GM18873 (cell line): ENCODE results near the gene KIAA1217.

ENCODE experiments used
- ATAC-seq: cut with Tn5 transposase; IDR thresholded peaks from one replicate; pipeline ENCODE4 v1.9.1; 2021; ENCODE audit warnings: mild to moderate bottlenecking, moderate library complexity, moderate number of reproducible peaks; ENCODE audit not compliant: unreplicated experiment, low FRiP score

Gene KIAA1217

DNA sequence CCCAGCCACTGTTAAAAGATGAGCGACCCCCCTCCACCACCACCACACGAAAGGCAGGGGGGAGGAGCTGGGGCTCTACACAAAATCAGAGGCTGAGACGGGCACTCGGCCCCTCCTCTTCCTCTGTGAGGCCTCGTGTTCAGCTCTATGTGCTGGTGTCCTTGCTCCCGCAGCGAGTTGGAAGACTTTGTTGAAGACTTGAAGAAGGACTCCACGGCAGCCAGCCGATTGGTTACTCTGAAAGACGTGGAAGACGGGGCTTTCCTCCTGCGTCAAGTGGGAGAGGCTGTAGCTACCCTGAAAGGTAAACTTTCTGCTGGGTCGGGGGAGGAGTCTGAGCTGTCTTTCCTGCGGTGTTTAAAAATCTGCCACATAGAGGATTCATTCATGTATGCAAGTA lies 311.0 kb downstream of the KIAA1217 start:
- no peak for ATAC-seq

DNA sequence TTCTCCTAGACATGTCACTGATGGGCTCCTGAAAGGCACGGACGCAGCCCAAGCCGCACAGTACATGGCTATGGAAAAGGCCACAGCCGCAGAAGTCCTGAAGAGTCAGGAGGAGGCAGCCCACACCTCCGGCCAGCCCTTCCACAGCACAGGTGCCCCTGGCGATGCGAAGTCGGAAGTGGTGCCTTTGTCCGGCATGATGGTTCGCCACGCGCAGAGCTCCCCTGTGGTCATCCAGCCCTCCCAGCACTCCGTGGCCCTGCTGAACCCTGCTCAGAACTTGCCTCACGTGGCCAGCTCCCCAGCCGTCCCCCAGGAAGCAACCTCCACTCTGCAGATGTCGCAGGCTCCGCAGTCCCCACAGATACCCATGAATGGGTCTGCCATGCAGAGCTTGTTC lies 315.4 kb downstream of the KIAA1217 start:
- no peak for ATAC-seq

- ATAC-seq = no peak
Observed at GRCh38 chr10:24526085-24526649, 317.2 kb downstream of the KIAA1217 start.

DNA sequence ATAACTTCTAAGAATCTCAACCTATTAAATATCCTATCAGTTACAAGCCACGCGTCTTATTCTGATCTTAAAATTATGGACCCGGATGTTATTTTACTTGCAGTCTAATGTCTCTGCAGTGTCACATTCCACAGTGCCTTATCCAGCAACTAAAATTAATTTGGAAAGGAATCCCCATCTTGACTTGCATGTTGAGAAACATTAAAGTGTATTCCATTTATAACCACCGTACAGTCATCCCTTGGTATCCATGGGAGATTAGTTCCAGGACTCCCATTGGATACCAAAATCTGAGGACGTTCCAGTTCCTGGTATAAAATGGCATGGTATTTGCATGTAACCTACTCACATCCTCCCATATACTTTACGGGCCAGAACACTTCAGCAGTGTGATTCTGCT lies 320.0 kb downstream of the KIAA1217 start:
- no peak for ATAC-seq

GRCh38 chr10:24531439-24531838 lies 322.5 kb downstream of the KIAA1217 start:
- ATAC-seq = no peak

- no peak for ATAC-seq
Observed at GRCh38 chr10:24533981-24534380, 325.0 kb downstream of the KIAA1217 start.

GRCh38 chr10:24536636-24537035 lies 327.7 kb downstream of the KIAA1217 start:
- ATAC-seq = no peak

DNA sequence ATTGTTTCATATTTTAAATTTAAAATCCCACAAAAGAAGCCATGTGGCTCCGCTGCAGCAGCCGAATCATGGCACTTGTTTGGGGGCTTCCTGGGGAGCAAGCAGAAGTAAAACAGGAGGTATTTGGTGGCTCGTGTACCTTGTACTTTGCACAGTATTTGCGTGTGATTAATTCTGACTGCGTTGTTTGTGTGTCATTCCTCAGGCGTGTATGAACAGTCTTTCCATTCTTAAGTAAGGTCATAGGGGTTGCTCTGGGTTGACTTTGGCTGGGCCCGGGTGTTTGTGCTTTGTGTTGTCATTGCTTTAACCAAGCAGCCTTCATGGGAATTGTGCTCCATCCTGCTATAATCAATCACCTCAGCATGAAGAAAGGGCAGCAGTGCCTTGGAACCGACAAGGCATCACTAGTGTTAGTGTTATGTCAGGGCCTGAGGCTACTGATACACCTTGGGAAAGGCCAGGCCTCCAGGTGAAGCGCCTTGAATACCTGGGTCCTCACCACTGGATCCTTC lies 332.4 kb downstream of the KIAA1217 start:
- ATAC-seq = no peak

- ATAC-seq = no peak
Observed at GRCh38 chr10:24542314-24543270, 333.7 kb downstream of the KIAA1217 start.

DNA sequence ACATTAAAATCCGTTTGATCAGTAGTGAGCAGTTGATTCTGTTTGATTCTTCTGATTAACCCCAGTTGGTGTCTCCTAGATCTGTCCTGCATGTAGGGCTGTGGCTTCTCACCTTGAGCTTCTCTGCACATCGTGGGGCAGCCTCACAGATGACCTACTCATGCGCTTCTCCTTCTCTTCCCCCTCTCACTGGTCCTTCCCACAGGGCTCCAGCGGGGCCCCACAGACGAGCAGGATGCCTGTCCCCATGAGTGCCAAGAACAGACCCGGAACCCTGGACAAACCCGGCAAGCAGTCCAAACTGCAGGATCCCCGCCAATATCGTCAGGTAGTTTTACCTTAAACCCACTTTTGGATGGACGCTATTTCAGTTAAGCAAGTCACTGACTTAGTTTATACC lies 335.8 kb downstream of the KIAA1217 start:
- no peak for ATAC-seq

DNA sequence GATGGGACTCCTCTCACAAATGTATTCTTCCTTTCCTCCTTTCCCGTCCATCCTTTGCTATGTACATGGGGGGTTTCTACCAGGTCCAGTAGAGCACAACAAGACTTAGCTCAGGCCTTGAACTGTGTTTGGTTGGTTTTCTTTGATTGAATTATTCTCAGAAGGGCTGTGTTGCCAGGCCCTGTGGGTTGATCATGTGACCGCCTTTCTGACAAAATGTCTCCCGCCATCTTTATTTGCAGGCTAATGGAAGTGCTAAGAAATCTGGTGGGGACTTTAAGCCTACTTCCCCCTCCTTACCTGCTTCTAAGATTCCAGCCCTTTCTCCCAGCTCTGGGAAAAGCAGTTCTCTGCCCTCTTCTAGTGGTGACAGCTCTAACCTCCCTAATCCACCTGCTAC lies 336.6 kb downstream of the KIAA1217 start:
- no peak for ATAC-seq

DNA sequence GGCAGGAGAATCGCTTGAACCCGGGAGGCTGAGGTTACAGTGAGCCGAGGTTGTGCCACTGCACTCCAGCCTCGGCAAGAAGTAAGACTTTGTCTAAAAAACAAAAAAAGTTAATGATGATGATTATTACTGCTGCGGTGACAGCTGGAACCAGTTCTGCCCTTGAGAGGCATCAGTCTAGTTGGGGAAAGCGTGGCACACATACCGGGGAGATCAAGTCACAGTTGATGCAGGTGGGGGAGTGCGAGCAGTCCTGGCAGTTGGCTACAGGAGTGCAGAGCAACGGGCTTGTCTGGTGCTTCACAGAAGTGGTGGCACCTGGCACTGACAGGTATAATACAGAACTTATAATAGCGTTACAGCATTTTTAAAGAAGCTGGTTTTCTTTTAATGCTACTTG lies 341.7 kb downstream of the KIAA1217 start:
- ATAC-seq = no peak

DNA sequence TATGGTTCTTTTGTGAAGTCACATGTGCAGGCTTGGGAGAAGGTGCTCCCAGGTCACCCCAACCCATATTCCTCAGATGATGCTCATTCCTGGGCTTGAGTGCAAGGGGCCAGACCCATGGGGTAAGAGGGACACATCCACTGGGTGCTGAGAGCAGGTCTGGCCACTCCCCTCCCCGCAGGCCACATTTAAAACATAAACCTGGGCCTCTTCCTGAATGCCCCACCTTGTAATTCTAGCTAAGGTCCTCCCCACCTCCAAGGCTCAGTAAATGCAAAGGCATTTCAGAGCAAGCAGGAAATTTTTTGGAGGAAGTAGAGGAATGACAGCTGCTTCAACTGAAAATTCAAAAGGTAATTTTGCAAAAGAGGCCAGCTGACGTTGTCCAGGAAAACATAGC lies 342.2 kb downstream of the KIAA1217 start:
- no peak for ATAC-seq

DNA sequence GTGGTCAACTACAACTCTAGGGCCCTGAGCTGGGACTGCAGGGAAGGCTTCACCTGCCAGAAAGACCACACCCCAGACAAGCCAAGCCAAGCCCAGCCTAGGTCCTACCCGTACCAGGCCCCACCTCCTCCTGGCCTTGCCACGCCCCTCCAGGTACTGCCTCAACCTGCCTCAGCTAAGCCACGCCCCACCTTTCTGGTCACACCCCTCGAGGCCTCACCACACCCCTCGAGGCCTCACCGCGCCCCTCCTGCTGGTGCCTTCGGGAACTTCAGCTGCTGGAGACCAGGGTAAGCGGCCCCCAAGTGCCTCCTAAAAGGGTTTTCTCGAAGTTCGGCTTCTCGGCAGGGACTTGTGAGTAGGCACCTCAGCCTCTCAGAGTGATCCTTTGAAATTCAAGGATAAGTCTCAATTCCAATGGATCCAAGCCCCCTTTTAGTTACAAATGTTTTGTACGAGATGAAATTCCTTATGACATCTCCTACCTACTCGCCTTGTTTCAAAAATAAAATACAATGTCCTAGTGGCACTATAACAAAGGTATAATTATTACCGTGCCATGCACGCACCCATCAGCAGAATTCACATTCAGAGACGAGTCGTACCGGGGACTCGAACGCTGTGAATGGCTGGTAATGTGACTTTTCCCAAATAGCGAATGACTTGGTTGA lies 343.5 kb downstream of the KIAA1217 start:
- no peak for ATAC-seq

DNA sequence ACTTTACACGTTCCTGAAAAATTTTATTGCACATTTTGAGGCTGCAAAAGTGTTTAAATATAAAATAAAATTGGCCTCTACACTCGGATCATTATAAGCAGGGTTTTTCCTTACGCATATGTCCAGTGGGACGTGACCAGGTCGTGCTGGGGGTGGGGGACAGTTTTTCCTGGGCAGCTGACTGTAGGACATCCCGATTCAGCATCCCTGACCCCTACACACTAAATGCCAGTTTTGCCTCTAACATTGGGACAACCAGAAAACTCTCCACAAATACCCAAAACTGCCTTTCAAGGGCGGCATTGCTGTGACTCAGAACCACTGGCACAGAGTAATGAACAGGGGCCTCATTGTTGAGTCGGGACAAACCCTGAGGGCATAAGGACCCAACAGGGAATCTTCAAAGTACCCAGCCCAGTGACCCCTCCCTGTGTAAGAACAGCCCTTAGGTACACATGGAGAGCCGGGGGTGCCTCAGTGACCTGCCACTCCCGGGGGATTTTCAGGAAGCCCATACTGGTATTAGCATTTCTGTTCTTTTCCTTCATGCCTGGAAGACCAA lies 344.2 kb downstream of the KIAA1217 start:
- ATAC-seq = no peak

GRCh38 chr10:24554036-24554435 lies 345.1 kb downstream of the KIAA1217 start:
- no peak for ATAC-seq

GRCh38 chr10:24556126-24556749 lies 347.3 kb downstream of the KIAA1217 start:
- no peak for ATAC-seq

GRCh38 chr10:24556750-24557742 lies 348.1 kb downstream of the KIAA1217 start:
- no peak for ATAC-seq

DNA sequence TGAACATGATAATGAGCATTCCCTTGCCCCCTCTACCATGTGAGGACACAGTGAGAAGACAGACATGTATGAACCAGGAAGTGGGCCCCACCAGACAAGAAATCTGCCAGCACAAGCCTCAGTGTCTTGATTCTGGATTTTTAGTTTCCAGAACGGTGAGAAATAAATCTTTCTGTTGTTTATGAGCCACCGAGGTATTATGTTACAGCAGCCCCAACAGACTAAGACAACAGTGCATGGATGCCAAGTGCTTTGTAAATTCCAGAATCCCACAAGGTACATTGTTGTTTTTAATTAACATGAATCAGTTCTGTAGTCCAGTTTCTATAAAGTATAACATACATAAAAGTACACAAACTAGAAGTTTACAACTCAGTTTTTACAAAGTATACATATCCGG lies 352.5 kb downstream of the KIAA1217 start:
- ATAC-seq = no peak
